ENCODE data around the gene DNER. TPM values are rescaled to one million over a fixed set of nuclear protein-coding genes. Genes with fewer than 3 reads are reported as not detected.
"Not testable (repeated sequence)": the region's sequence is repeated elsewhere in the genome, so short reads cannot be mapped to it uniquely, and the experiment has no call there.

The DNER gene
- total RNA-seq, 1 donor from 2014 or later = 1.2 TPM

- DNase-seq (ENCODE audit: low read depth) = no peak
These were observed 313.0 kb downstream of the DNER start for GRCh38 chr2:229401171-229401865.

DNA sequence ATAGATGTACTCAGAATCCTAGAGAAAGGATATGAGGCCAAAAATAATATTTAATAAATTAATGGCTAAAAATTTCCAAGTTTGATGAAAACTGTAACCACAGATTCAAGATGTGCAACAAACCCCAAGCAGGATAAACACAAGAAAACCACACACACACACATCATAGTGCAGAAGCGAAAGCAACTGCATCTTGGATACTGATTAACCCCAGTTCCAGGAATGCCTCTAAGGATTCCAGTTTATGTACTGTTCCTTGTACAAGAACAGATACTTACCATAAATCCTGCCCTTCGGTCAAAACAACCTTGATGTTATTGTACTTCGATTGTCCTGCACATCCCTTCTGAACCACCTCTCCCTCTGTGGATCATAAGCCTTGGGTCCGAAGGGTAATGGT is 320.4 kb downstream of the DNER start:
- peak; percentile 66 for DNase-seq (ENCODE audit: low read depth)

- no peak for DNase-seq (ENCODE audit: low read depth)
These were observed 322.2 kb downstream of the DNER start for GRCh38 chr2:229392196-229392595.

GRCh38 chr2:229388731-229389130 is 325.6 kb downstream of the DNER start:
- DNase-seq (ENCODE audit: low read depth) = no peak

- DNase-seq (ENCODE audit: low read depth) = no peak
These were observed 326.5 kb downstream of the DNER start for GRCh38 chr2:229387866-229388265.

GRCh38 chr2:229380101-229380625 is 334.2 kb downstream of the DNER start:
- no peak for DNase-seq (ENCODE audit: low read depth)

- DNase-seq (ENCODE audit: low read depth) = no peak
These were observed 336.0 kb downstream of the DNER start for GRCh38 chr2:229378386-229378785.

DNA sequence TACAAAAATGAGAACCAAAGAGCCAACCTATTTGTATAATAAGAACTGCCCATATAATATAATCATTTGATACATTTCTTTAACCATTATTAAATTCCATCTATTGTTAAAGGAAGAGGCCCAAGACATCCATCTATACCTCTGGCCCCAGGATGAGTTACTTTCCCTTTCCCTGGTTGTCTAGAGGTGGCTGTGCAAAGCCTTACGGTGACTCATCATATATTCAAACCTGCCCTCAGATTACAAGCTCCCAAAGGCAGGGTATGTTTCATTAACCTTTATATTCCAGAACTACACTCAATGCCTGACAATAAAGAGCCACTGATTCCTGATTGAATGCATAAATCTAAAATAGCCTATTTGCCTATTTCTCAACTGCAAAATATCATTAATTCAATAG is 337.5 kb downstream of the DNER start:
- peak; percentile 18 for DNase-seq (ENCODE audit: low read depth)

GRCh38 chr2:229375251-229375650 is 339.1 kb downstream of the DNER start:
- peak; percentile 30 for DNase-seq (ENCODE audit: low read depth)

DNA sequence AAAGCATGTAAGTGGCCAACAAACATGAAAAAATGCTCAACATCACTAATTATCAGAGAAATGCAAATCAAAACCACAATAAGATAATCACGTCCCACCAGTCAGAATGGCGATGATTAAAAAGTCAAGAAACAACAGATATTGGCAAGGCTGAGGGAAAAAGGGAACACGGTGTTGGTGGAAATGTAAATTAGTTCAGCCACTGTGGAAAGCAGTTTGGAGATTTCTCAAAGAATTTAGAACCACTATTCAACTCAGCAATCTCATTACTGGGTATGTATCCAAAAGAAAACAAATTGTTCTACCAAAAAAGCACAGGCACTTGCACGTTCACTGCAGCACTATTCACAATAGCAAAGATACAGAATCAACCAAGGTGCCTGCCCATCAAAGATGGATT is 341.0 kb downstream of the DNER start:
- DNase-seq (ENCODE audit: low read depth) = not testable (repeated sequence)

DNA sequence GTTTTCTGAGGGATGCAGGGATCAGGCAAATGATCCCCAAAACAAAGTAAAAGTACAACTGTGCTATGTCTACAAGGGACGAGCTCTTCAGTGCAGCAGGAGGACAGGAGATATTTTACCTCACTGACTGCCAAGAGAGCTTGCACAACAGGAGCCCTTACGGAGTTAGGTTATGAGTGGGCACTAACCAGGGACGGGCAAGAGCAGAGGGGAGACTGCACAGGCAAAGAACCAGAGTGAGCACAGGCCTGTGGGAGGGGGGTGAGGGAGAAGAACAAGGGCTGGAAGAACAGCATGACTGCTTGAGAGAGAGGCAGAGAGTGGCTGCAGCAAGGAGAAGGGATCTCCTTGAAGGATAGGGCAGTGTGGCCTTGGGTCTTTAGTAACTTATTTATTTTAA is 342.1 kb downstream of the DNER start:
- DNase-seq (ENCODE audit: low read depth) = no peak

DNA sequence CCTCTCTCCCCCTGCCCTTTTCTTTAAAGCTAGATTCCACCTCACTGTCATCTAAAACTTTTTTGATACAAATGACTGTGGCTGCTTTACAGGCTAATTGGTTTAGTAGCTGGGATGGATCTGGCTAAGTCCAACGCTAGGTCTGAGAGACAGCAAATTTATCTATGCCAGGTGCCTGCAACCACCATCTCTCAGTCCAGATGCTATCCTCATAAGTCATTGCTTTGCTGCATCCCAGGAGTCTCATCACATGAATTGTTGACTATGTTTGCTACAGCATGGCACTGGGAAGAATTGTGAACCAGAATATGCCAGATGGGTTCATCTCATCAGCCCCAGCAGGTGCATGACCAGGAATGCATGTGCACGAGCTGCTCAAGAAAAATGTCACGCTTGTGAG is 343.3 kb downstream of the DNER start:
- DNase-seq (ENCODE audit: low read depth) = no peak

DNA sequence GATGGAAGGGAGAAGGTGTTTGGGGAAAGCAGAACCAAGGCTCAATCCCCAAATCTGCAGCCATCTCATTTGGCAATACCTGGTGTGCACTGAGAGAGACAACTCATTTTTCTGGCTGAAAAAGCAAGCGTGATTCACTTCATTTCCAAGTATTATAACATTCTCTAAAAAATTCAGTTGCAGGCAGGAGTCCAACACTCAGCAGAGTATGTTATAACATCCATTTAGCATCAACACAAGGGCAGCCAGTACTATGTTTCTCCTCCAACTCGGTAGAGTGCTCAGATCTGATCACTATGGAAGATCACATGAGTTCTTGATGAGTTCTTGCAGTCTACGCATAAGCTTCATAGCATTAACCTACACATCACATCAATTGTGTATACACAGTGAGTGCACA is 343.8 kb downstream of the DNER start:
- no peak for DNase-seq (ENCODE audit: low read depth)

- peak; percentile 13 for DNase-seq (ENCODE audit: low read depth)
These were observed 351.1 kb downstream of the DNER start for GRCh38 chr2:229363185-229363814.

- DNase-seq (ENCODE audit: low read depth) = no peak
These were observed 363.5 kb downstream of the DNER start for GRCh38 chr2:229350883-229351282.

- DNase-seq (ENCODE audit: low read depth) = no peak
These were observed 364.1 kb downstream of the DNER start for GRCh38 chr2:229350117-229350805.

DNA sequence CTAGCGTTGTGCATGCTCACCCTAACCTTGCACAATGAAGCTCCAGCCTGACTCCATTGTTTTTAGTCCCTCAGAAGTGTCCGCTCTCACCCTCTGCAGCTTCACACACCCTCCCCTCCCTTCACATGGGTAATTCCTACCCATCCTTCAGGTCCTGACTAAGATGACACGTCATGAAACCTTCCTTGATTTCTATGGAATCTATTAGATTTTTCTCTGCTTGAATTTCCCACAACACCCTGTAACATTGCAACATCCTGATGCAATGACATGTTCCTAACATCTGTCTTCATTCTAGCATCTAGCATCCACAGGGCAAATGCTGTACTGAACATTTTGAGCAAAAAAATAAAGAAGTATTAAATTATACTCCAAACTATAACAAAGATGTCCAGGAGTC is 366.2 kb downstream of the DNER start:
- DNase-seq (ENCODE audit: low read depth) = no peak

GRCh38 chr2:229346816-229347540 is 367.4 kb downstream of the DNER start:
- DNase-seq (ENCODE audit: low read depth) = no peak

- DNase-seq (ENCODE audit: low read depth) = no peak
These were observed 369.4 kb downstream of the DNER start for GRCh38 chr2:229344955-229345354.

- DNase-seq (ENCODE audit: low read depth) = no peak
These were observed 370.2 kb downstream of the DNER start for GRCh38 chr2:229344151-229344551.

DNA sequence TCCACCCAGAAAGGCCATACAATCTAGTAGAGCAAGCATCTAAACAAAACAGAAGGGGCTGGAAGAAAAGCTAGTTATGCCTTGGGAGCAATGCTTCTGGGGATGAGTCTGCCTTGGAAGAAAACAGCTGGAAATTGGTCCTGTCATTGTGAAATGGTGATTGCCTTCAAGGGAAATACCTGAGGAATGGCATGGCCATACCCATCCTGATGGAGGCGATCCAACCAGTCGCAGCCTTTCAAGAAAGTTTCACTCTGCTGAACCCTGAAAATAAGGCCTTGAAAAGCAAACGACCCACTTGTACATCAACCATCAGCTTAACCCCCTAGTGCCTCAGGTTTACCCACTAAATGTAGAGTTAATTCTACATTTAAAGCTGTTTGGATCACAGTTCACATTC is 370.7 kb downstream of the DNER start:
- DNase-seq (ENCODE audit: low read depth) = no peak

DNA sequence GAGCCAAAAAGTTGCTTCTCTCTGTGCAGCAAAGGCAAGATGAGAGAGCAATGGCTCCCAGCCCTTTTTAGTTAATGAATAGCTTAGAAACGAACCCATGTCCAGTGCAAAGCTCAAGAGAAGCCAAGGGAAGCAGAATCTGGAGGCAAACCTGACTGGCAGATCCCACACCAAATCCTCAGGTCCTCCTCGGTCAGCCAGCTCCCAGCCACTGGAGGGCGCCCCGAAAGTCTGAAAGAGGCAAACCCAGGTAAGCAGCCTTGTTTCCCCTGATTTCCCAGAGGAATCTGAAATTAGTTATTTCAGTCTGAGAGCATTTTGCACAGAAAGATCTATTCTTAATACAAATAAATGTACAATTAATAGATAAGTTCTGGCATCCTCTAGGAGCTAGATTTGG is 372.0 kb downstream of the DNER start:
- DNase-seq (ENCODE audit: low read depth) = peak; percentile 23
